HepG2 (cell line): Measurements from ENCODE around the gene TMEM35A. TPM values are rescaled to one million over a fixed set of nuclear protein-coding genes. Genes with fewer than 3 reads are reported as not detected.

Experiments used
- ATAC-seq: fragments of 200-7000 bp; cut with Tn5 transposase; 3 replicates; pipeline ENCODE4 v1.9.1; 2020; ENCODE audit warnings: mild to moderate bottlenecking, moderate library complexity
- BruUV-seq: library from RNA; stranded (reverse); fragments of 400-500 nt; replicated peaks from 2 replicates; lab custom pipeline; 2021; lab: Mats Ljungman, UMichigan
- CTCF ChIA-PET: fragments of 300-600 bp; formaldehyde crosslinking; extraction: SDS; loops from one replicate; lab custom pipeline; 2021; ENCODE audit warnings: low total read pairs, inconsistent platforms, low intra/inter-chr PET ratio; lab: Yijun Ruan, JAX
- POLR2A ChIA-PET: fragments of 350-600 bp; sonication (Branson Sonifier 250); formaldehyde crosslinking; loops from one replicate; lab custom pipeline; 2020; ENCODE audit warnings: antibody characterized with exemption, inconsistent platforms; lab: Yijun Ruan, JAX
- DNase-seq: peaks from one replicate; pipeline ENCODE4 v3.0.0-alpha.2; 2015; ENCODE audit warnings: low spot score
- FAIRE-seq: peaks from 3 replicates; lab custom pipeline; 2011; peaks lifted over from hg19 to GRCh38; lab: Jason Lieb, UNC
- H2AFZ ChIP-seq: one replicate; pipeline ENCODE4 v1.6.1; 2011; ENCODE audit warnings: low read length, inconsistent platforms
- H3K27ac ChIP-seq: fragments of 300-600 bp; 3 replicates; pipeline ENCODE4 v1.8.0; 2011; ENCODE audit warnings: mixed run types, mild to moderate bottlenecking, mixed read lengths, low read length, inconsistent platforms; ENCODE audit not compliant: insufficient read depth; ENCODE audit errors: extremely low read length
- H3K27me3 ChIP-seq, 2 experiments: fragments of 200-600 bp in 1 of 2; 2 replicates in 1 of 2; 3 replicates in 1 of 2; pipeline versions ENCODE4 v1.6.0 to v1.8.0; 2011; ENCODE audit warnings: low read length in 2 of 2, mild to moderate bottlenecking in 2 of 2, moderate library complexity in 2 of 2, inconsistent platforms in 1 of 2; ENCODE audit not compliant: insufficient read depth in 2 of 2, control insufficient read depth in 1 of 2
- H3K36me3 ChIP-seq, 2 experiments: fragments of 200-600 bp in 1 of 2; replicated peaks in 1 of 2; 2 replicates in 1 of 2; 3 replicates in 1 of 2; pipeline versions ENCODE4 v1.5.1 to v1.8.0; 2011; ENCODE audit warnings: low read length in 2 of 2, inconsistent platforms in 1 of 2; ENCODE audit not compliant: insufficient read depth in 2 of 2, control insufficient read depth in 1 of 2
- H3K4me1 ChIP-seq: 2 replicates; pipeline ENCODE4 v1.5.1; 2012; ENCODE audit warnings: low read length, inconsistent platforms; ENCODE audit not compliant: insufficient read depth
- H3K4me2 ChIP-seq: 2 replicates; pipeline ENCODE4 v1.6.0; 2011; ENCODE audit warnings: low read depth, low read length, inconsistent platforms
- H3K4me3 ChIP-seq, 3 experiments: fragments of 200-600 bp in 1 of 3; sonication (generic), shearing (Covaris generic) in 1 of 3; replicated peaks in 1 of 3; 2 replicates each; pipeline ENCODE4 v1.5.1; 2011 to 2016; ENCODE audit warnings: low read length in 3 of 3, inconsistent platforms in 2 of 3, low read depth in 2 of 3, mild to moderate bottlenecking in 2 of 3, control low read depth in 1 of 3, mixed read lengths in 1 of 3; ENCODE audit not compliant: insufficient read depth in 1 of 3
- H3K79me2 ChIP-seq: one replicate; pipeline ENCODE4 v1.6.1; 2011; ENCODE audit warnings: low read length, inconsistent platforms; ENCODE audit not compliant: insufficient read depth
- H3K9ac ChIP-seq: 2 replicates; pipeline ENCODE4 v1.6.0; 2011; ENCODE audit warnings: mild to moderate bottlenecking, low read depth, low read length, inconsistent platforms; ENCODE audit not compliant: insufficient read depth
- H3K9me3 ChIP-seq: 2 replicates; pipeline ENCODE4 v1.5.1; 2012; ENCODE audit warnings: mild to moderate bottlenecking, low read length
- H4K20me1 ChIP-seq: 2 replicates; pipeline ENCODE4 v1.6.0; 2011; ENCODE audit warnings: inconsistent platforms, mild to moderate bottlenecking, low read length, moderate library complexity; ENCODE audit not compliant: insufficient read depth
- ONECUT2 ChIP-seq: sonication (generic); formaldehyde crosslinking; IDR thresholded peaks from 2 replicates; pipeline ENCODE4 v1.4.0; 2020; ENCODE audit warnings: missing genetic modification reagents
- RARA ChIP-seq: IDR thresholded peaks from 2 replicates; pipeline ENCODE4 v1.6.1; 2016; ENCODE audit warnings: missing genetic modification reagents, missing compliant biosample characterization
- RFX5 ChIP-seq: IDR thresholded peaks from 2 replicates; pipeline ENCODE4 v1.6.1; 2011; ENCODE audit warnings: low read depth, low read length, improper control_type of control experiment
- TIGD3 ChIP-seq: sonication (generic); formaldehyde crosslinking; IDR thresholded peaks from 2 replicates; pipeline ENCODE4 v1.5.1; 2020; ENCODE audit warnings: mild to moderate bottlenecking, missing genetic modification reagents, borderline replicate concordance
- XRCC5 ChIP-seq: fragments of 200-400 bp; formaldehyde crosslinking; optimal IDR thresholded peaks from 2 replicates; pipeline ENCODE3; 2017; ENCODE audit warnings: mild to moderate bottlenecking, low read length
- ZNF136 ChIP-seq: sonication (generic); formaldehyde crosslinking; IDR thresholded peaks from 2 replicates; pipeline ENCODE4 v1.8.1; 2022; ENCODE audit warnings: low read depth, mild to moderate bottlenecking, moderate library complexity, missing genetic modification reagents
- ZNF30 ChIP-seq: sonication (generic); formaldehyde crosslinking; IDR thresholded peaks from 2 replicates; pipeline ENCODE4 v1.5.0; 2020; ENCODE audit warnings: mild to moderate bottlenecking, missing genetic modification reagents
- ZNF597 ChIP-seq: sonication (generic); formaldehyde crosslinking; IDR thresholded peaks from 2 replicates; pipeline ENCODE4 v1.5.0; 2020; ENCODE audit warnings: missing genetic modification reagents
- ZNF687 ChIP-seq: sonication (generic); formaldehyde crosslinking; IDR thresholded peaks from 2 replicates; pipeline ENCODE4 v1.5.1; 2020; ENCODE audit warnings: mild to moderate bottlenecking, missing genetic modification reagents, moderate library complexity
- ZNF788 ChIP-seq: sonication (generic); formaldehyde crosslinking; IDR thresholded peaks from 2 replicates; pipeline ENCODE4 v1.5.0; 2020; ENCODE audit warnings: mild to moderate bottlenecking, missing genetic modification reagents, borderline replicate concordance
- ZNF850 ChIP-seq: sonication (generic); formaldehyde crosslinking; conservative IDR thresholded peaks from 2 replicates; pipeline ENCODE4 v1.9.0; 2021; ENCODE audit warnings: mild to moderate bottlenecking, missing genetic modification reagents
- WGBS: methylation state at CpG from one replicate; pipeline ENCODE4 v1.1.6; 2017; ENCODE audit warnings: low lambda C conversion rate; 5-methylcytosine and 5-hydroxymethylcytosine counted together
- in situ Hi-C: cut with HindIII; loops from 2 replicates; pipeline ENCODE4 v1.10.0; 2017; ENCODE audit warnings: low pct_unique_long_range_greater_than_20kb; ENCODE audit not compliant: extremely low pct_ligation_motif_present
- intact Hi-C: fragments of 100-400 bp; cut with micrococcal nuclease; formaldehyde crosslinking; loops from one replicate; pipeline ENCODE4 v1.10.0; 2022; ENCODE audit not compliant: unreplicated experiment
- polyA plus RNA-seq, 8 experiments: library from polyadenylated mRNA; depleted of rRNA in 3 of 8; stranded (reverse) in 7 of 8; unstranded in 1 of 8; fragments of >200 nt; fragmentation: Illumina TruSeq in 4 of 8; extraction: Trizol in 4 of 8; gene quantifications; 2 replicates each; pipeline versions ENCODE4 v1.2.1 to v1.2.3, GENCODE V29; 2011 to 2016; ENCODE audit warnings: low read depth in 4 of 8, missing spikeins in 1 of 8, mixed read lengths in 1 of 8; ENCODE audit not compliant: insufficient read depth in 1 of 8
- total RNA-seq, 5 experiments: library from RNA; depleted of rRNA; stranded (reverse); fragments of >200 nt; fragmentation: Illumina TruSeq; extraction: Trizol; gene quantifications; 2 replicates each; pipeline ENCODE4 v1.2.3, GENCODE V29; 2016; ENCODE audit warnings: low read depth in 1 of 5
- TF ChIP-seq, protein P1 (sequence below): sonication (generic); formaldehyde crosslinking; IDR thresholded peaks from 2 replicates; pipeline ENCODE4 v1.5.1; 2020; ENCODE audit warnings: mild to moderate bottlenecking, missing genetic modification reagents, borderline replicate concordance

TMEM35A gene
- total and polyA plus RNA-seq, 2 of the 13 experiments (the other 11 are each of a cell fraction or from before 2014, with no cell fraction given): 0.03 TPM; not detected in 1

- Histone ChIP-seq H4K20me1 (no peaks in the 10 kb centered on the region), H3K36me3 (peaks cover 0 to 3% of the 10 kb centered on the region in 2 experiments; a peak in 1 of 5 replicates), H3K27me3 (no peaks in the 10 kb centered on the region), H3K9me3 (no peaks in the 10 kb centered on the region), H3K4me2 (no peak overlapping the region), H3K9ac (no peak overlapping the region), H2AFZ (no peak overlapping the region), H3K4me3 (no peak overlapping the region), H3K27ac (no peak overlapping the region), H3K4me1 (no peaks in the 10 kb centered on the region), H3K79me2 (no peaks in the 10 kb centered on the region)
- DNase-seq (no peak), ATAC-seq (no peak), FAIRE-seq (no peak)
- in situ Hi-C loops: no loop called here
- CTCF ChIA-PET: no interaction called here
- 89% methylated on average over 2 of the region's 2 CpGs for WGBS
- POLR2A ChIA-PET: no interaction called here
- BruUV-seq: no TSS peak
- intact Hi-C loops: no loop called here
- TF ChIP-seq TIGD3 (CRISPR knock-in tag): no peak
- TF ChIP-seq ZNF136: no peak
- no peak for TF ChIP-seq ZNF788 (CRISPR knock-in tag)
- no peak for TF ChIP-seq ZNF30 (CRISPR knock-in tag)
- TF ChIP-seq, protein P1, sequence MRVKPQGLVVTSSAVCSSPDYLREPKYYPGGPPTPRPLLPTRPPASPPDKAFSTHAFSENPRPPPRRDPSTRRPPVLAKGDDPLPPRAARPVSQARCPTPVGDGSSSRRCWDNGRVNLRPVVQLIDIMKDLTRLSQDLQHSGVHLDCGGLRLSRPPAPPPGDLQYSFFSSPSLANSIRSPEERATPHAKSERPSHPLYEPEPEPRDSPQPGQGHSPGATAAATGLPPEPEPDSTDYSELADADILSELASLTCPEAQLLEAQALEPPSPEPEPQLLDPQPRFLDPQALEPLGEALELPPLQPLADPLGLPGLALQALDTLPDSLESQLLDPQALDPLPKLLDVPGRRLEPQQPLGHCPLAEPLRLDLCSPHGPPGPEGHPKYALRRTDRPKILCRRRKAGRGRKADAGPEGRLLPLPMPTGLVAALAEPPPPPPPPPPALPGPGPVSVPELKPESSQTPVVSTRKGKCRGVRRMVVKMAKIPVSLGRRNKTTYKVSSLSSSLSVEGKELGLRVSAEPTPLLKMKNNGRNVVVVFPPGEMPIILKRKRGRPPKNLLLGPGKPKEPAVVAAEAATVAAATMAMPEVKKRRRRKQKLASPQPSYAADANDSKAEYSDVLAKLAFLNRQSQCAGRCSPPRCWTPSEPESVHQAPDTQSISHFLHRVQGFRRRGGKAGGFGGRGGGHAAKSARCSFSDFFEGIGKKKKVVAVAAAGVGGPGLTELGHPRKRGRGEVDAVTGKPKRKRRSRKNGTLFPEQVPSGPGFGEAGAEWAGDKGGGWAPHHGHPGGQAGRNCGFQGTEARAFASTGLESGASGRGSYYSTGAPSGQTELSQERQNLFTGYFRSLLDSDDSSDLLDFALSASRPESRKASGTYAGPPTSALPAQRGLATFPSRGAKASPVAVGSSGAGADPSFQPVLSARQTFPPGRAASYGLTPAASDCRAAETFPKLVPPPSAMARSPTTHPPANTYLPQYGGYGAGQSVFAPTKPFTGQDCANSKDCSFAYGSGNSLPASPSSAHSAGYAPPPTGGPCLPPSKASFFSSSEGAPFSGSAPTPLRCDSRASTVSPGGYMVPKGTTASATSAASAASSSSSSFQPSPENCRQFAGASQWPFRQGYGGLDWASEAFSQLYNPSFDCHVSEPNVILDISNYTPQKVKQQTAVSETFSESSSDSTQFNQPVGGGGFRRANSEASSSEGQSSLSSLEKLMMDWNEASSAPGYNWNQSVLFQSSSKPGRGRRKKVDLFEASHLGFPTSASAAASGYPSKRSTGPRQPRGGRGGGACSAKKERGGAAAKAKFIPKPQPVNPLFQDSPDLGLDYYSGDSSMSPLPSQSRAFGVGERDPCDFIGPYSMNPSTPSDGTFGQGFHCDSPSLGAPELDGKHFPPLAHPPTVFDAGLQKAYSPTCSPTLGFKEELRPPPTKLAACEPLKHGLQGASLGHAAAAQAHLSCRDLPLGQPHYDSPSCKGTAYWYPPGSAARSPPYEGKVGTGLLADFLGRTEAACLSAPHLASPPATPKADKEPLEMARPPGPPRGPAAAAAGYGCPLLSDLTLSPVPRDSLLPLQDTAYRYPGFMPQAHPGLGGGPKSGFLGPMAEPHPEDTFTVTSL (CRISPR knock-in tag): no peak
- no peak for TF ChIP-seq RARA (CRISPR knock-in tag)
- no peak for TF ChIP-seq ZNF850 (CRISPR knock-in tag)
- TF ChIP-seq XRCC5: no peak
- TF ChIP-seq RFX5: no peak
- TF ChIP-seq ZNF687 (CRISPR knock-in tag): no peak
- TF ChIP-seq ZNF597 (CRISPR knock-in tag): no peak
- no peak for TF ChIP-seq ONECUT2
Measured at GRCh38 chrX:101136235-101136634, 57.6 kb downstream of the TMEM35A start.
